ENCODE results near the gene MAML3.

GRCh38 chr4:140005699-140006098, 148.3 kb downstream of the MAML3 start:
- TF ChIP-seq POLR2AphosphoS5 (IDR thresholded peaks at IDR 0.05; ENCODE audit: low read depth, low read length), result no peak
- no peak for TF ChIP-seq POLR2A (IDR thresholded peaks at IDR 0.05; ENCODE audit: low read depth, low read length)
- TF ChIP-seq PAX5 (IDR thresholded peaks at IDR 0.05; ENCODE audit: insufficient read depth, low read length, severe bottlenecking), result no peak
- TF ChIP-seq TAF1 (IDR thresholded peaks at IDR 0.05; ENCODE audit: low read depth, low read length), result no peak

Data from GM12891 (cell line).